ENCODE measurements around the gene SOX5.

SOX5 gene

GRCh38 chr12:23611320-23611719 is 338.1 kb downstream of the SOX5 start:
- no peak overlapping the region for H3K4me3 ChIP-seq (replicated peaks in 1 of 2; ENCODE audit: low read depth in 2 of 2, low read length in 2 of 2)
- TF ChIP-seq, protein P1, sequence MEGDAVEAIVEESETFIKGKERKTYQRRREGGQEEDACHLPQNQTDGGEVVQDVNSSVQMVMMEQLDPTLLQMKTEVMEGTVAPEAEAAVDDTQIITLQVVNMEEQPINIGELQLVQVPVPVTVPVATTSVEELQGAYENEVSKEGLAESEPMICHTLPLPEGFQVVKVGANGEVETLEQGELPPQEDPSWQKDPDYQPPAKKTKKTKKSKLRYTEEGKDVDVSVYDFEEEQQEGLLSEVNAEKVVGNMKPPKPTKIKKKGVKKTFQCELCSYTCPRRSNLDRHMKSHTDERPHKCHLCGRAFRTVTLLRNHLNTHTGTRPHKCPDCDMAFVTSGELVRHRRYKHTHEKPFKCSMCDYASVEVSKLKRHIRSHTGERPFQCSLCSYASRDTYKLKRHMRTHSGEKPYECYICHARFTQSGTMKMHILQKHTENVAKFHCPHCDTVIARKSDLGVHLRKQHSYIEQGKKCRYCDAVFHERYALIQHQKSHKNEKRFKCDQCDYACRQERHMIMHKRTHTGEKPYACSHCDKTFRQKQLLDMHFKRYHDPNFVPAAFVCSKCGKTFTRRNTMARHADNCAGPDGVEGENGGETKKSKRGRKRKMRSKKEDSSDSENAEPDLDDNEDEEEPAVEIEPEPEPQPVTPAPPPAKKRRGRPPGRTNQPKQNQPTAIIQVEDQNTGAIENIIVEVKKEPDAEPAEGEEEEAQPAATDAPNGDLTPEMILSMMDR (IDR thresholded peaks at IDR 0.05; ENCODE audit: low read depth, low read length), result no peak
- peak; percentile 5 to 17 for DNase-seq (ENCODE audit: low read depth in 2 of 2)

- TF ChIP-seq, protein P1 (IDR thresholded peaks at IDR 0.05; ENCODE audit: low read depth, low read length), result no peak
- H3K4me3 ChIP-seq (replicated peaks in 1 of 2; ENCODE audit: low read depth in 2 of 2, low read length in 2 of 2), result no peak overlapping the region
- no peak for DNase-seq (ENCODE audit: low read depth in 2 of 2)
These were observed 348.6 kb downstream of the SOX5 start for GRCh38 chr12:23600919-23601318.

DNA sequence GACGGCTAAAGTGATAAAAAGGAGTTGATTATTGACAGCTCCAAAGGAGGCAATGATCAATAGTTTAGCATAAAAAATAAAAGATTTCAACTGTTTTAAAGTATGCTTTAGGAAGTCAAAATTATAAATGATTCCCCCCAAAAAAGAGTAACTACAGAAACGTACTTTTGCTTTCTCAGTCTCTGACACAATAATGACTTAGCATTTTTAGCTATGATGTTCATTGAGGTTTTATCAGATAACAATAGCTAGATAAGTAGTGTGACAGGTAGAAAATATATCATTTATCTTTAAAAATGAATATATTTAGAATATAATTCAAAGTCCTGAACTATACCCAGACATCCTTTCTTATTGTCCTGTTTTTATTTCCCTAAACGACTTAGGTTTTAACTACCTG is 352.9 kb downstream of the SOX5 start:
- no peak overlapping the region for H3K4me3 ChIP-seq (replicated peaks in 1 of 2; ENCODE audit: low read depth in 2 of 2, low read length in 2 of 2)
- TF ChIP-seq, protein P1 (IDR thresholded peaks at IDR 0.05; ENCODE audit: low read depth, low read length), result no peak
- DNase-seq (ENCODE audit: low read depth in 2 of 2), result no peak

DNA sequence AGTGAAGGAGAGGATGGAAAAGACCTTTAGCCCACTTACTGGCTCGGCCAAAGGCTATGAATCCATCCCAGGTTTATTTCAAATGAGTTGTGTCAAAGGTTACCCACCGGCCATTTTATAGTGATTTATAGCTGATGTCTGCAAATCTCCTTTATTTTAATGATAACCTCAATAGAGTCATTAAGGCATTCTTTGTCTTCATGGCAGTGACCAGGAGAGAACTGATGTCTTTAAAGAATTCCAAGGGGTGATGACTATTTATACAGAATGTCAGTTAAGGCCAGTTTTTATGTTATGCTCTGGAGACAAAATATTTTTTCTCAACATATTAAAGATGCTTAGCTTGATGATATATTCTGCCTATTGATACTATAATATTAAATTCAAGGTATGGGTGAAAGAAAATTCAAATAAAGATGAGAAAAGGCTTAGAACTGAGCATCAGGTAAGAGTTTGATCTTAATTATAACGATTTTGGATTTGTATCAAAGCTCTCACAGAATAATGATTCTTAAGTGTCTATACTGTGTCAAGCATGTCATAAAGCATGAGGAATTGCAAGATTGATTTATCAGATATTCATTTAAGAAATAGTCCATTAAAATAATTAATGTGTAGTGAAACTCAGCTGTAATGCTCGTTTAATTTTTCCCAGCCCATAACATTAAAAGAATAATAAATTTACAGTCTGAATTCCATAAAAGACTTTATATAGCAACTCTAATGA is 361.5 kb downstream of the SOX5 start:
- DNase-seq (ENCODE audit: low read depth in 2 of 2), result no peak

GRCh38 chr12:23585782-23586163 is 363.7 kb downstream of the SOX5 start:
- TF ChIP-seq, protein P1 (IDR thresholded peaks at IDR 0.05; ENCODE audit: low read depth, low read length), result no peak
- DNase-seq (ENCODE audit: low read depth in 2 of 2), result no peak
- no peak overlapping the region for H3K4me3 ChIP-seq (replicated peaks in 1 of 2; ENCODE audit: low read depth in 2 of 2, low read length in 2 of 2)

More for the DNA sequence above, 361.5 kb downstream of the SOX5 start:
- TF ChIP-seq, protein P1 (IDR thresholded peaks at IDR 0.05; ENCODE audit: low read depth, low read length), result no peak
- H3K4me3 ChIP-seq (replicated peaks in 1 of 2; ENCODE audit: low read depth in 2 of 2, low read length in 2 of 2), result no peak overlapping the region

- TF ChIP-seq, protein P1 (IDR thresholded peaks at IDR 0.05; ENCODE audit: low read depth, low read length), result no peak
These were observed 364.2 kb downstream of the SOX5 start for GRCh38 chr12:23585156-23585781.

More at GRCh38 chr12:23585156-23585781, 364.2 kb downstream of the SOX5 start:
- DNase-seq (ENCODE audit: low read depth in 2 of 2), result no peak
- H3K4me3 ChIP-seq (replicated peaks in 1 of 2; ENCODE audit: low read depth in 2 of 2, low read length in 2 of 2), result no peak overlapping the region
